ENCODE results near the gene UBE2A.

UBE2A gene

DNA sequence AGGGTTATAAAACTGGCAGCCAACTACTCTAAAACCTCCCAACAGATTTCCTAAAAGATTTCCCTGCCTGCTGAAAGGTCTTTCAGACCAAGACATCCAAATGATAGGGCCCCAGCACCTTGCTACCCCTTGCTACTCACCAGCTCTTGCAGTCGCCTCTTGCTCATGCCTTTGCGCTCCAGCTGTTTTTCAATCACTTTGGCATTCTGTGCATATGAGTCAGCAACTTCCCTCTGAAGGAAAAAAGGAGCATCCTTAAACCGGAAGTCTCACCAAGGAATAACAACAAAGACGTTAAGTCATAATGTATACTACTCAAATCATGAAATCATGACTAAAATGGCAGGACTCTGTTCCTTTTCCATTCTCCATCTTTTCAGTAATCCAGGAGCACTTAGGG is 33.2 kb upstream of the UBE2A start:
- H3K9me3 ChIP-seq (ENCODE audit: control insufficient read depth, low read length) = no peaks in the 10 kb centered on the region
- no peak overlapping the region for H2BK15ac ChIP-seq (ENCODE audit: low read depth, poor library complexity, severe bottlenecking)
- no peak overlapping the region for H2BK120ac ChIP-seq (ENCODE audit: low read depth, low read length)
- peak overlapping the region in 1 of 2 experiments; percentile 13 for H3K4me3 ChIP-seq (ENCODE audit: insufficient read depth in 1 of 2, low read depth in 1 of 2, low read length in 2 of 2)
- no peak overlapping the region for H2BK12ac ChIP-seq (ENCODE audit: low read length in 2 of 2)
- H3K79me1 ChIP-seq (replicated peaks; ENCODE audit: low read length, poor library complexity, severe bottlenecking) = no peaks in the 10 kb centered on the region
- no peaks in the 10 kb centered on the region for H3K27me3 ChIP-seq (ENCODE audit: control insufficient read depth in 1 of 2, insufficient read depth in 1 of 2, low read length in 2 of 2)
- H4K91ac ChIP-seq (ENCODE audit: low read length) = no peak overlapping the region
- no peaks in the 10 kb centered on the region for H3K4me1 ChIP-seq (ENCODE audit: control insufficient read depth, insufficient read depth, low read depth, low read length)
- H3K4me2 ChIP-seq (ENCODE audit: low read length, poor library complexity, severe bottlenecking) = no peak overlapping the region
- H4K8ac ChIP-seq (ENCODE audit: low read length) = no peak overlapping the region
- H3K14ac ChIP-seq (ENCODE audit: low read length in 2 of 2) = no peak overlapping the region
- H3K23ac ChIP-seq (ENCODE audit: low read length in 2 of 2) = no peak overlapping the region
- 30% methylated on average over 2 of the region's 4 CpGs for WGBS
- H2AK5ac ChIP-seq (ENCODE audit: low read length, severe bottlenecking) = no peak overlapping the region
- H2AFZ ChIP-seq (ENCODE audit: low read depth, low read length) = no peak overlapping the region
- peak overlapping the region; percentile 32 for H3K27ac ChIP-seq (ENCODE audit: low read length, poor library complexity, severe bottlenecking)
- peak overlapping the region; percentile 8 for H3K9ac ChIP-seq (ENCODE audit: low read length)
- H3K36me3 ChIP-seq (ENCODE audit: control insufficient read depth in 1 of 2, insufficient read depth in 2 of 2, low read depth in 1 of 2, low read length in 2 of 2) = peaks cover 0 to 13% of the 10 kb centered on the region in 2 experiments
- no peak overlapping the region for H3K4ac ChIP-seq (ENCODE audit: low read depth in 1 of 2, low read length in 2 of 2)
- no peak overlapping the region for H2BK5ac ChIP-seq (ENCODE audit: low read depth, low read length, poor library complexity, severe bottlenecking)
- peak; percentile 81 for DNase-seq
- H3K18ac ChIP-seq (ENCODE audit: low read depth in 1 of 2, low read length in 2 of 2) = no peak overlapping the region

DNA sequence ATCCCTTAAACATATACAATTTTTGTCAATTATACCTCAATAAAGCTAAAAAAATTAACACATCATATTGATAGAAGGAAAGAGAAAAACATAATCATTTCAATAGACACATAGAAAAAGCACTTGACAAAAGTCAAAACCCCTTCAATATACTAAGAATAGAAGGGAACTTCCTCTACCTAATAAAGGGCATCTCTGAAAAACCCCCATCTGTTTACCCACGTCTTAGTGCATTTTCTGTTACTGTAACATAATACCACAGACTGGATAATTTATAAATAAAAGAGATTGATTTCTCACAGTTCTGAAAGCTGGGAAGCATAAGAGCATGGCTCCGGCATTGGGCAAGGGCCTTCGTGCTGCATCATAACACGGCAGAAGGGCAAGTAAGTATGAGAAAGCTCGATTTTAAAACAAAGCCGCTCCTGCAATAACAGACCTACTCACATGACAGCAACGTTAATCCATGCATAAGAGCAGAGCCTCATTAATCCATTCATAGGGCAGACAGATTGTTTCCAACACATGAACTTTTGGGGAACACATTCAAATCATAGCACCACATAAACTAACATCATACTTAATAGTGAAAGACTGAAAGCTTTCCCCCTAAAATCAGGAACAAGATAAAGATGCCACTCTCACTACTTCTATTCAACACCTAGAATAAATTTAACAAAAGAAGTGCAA is 24.9 kb upstream of the UBE2A start:
- no peak overlapping the region for H4K8ac ChIP-seq (ENCODE audit: low read length)
- H3K9ac ChIP-seq (ENCODE audit: low read length) = no peak overlapping the region
- no peak overlapping the region for H3K18ac ChIP-seq (ENCODE audit: low read depth in 1 of 2, low read length in 2 of 2)
- H3K4ac ChIP-seq (ENCODE audit: low read depth in 1 of 2, low read length in 2 of 2) = no peak overlapping the region
- no peak overlapping the region for H2BK12ac ChIP-seq (ENCODE audit: low read length in 2 of 2)
- no peak overlapping the region for H3K14ac ChIP-seq (ENCODE audit: low read length in 2 of 2)
- no peak overlapping the region for H2BK15ac ChIP-seq (ENCODE audit: low read depth, poor library complexity, severe bottlenecking)
- no peaks in the 10 kb centered on the region for H3K36me3 ChIP-seq (ENCODE audit: control insufficient read depth in 1 of 2, insufficient read depth in 2 of 2, low read depth in 1 of 2, low read length in 2 of 2)
- peaks cover 4% of the 10 kb centered on the region for H3K79me1 ChIP-seq (replicated peaks; ENCODE audit: low read length, poor library complexity, severe bottlenecking)
- no peak overlapping the region for H4K91ac ChIP-seq (ENCODE audit: low read length)
- H3K4me1 ChIP-seq (ENCODE audit: control insufficient read depth, insufficient read depth, low read depth, low read length) = no peaks in the 10 kb centered on the region
- H2BK120ac ChIP-seq (ENCODE audit: low read depth, low read length) = no peak overlapping the region
- no peak overlapping the region for H2BK5ac ChIP-seq (ENCODE audit: low read depth, low read length, poor library complexity, severe bottlenecking)
- H3K27ac ChIP-seq (ENCODE audit: low read length, poor library complexity, severe bottlenecking) = no peak overlapping the region
- H3K27me3 ChIP-seq (ENCODE audit: control insufficient read depth in 1 of 2, insufficient read depth in 1 of 2, low read length in 2 of 2) = no peaks in the 10 kb centered on the region
- no peak overlapping the region for H3K4me2 ChIP-seq (ENCODE audit: low read length, poor library complexity, severe bottlenecking)
- H3K23ac ChIP-seq (ENCODE audit: low read length in 2 of 2) = no peak overlapping the region
- 77% methylated on average over 6 of the region's 7 CpGs for WGBS
- H2AK5ac ChIP-seq (ENCODE audit: low read length, severe bottlenecking) = no peak overlapping the region
- H2AFZ ChIP-seq (ENCODE audit: low read depth, low read length) = no peak overlapping the region
- H3K9me3 ChIP-seq (ENCODE audit: control insufficient read depth, low read length) = no peaks in the 10 kb centered on the region
- no peak overlapping the region for H3K4me3 ChIP-seq (ENCODE audit: insufficient read depth in 1 of 2, low read depth in 1 of 2, low read length in 2 of 2)
- DNase-seq = no peak

DNA sequence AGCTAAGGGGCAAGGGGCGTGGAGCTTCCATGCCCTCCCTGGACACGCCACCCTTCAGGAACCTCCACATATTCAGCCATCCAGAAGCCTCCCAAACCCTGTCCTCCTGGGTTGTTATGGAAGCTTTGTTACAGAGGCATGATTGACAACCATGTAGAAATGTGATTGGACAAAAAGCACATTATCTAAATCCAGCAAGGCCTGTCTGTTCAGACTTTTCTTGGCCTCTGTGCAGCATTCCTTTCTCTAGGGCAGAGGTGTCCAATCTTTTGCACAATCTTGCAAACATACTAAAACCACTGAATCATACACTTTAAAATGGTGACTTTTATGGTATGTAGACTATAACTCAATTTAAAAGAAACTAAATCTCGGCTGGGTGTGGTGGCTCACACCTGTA is 21.9 kb upstream of the UBE2A start:
- H3K27ac ChIP-seq (ENCODE audit: low read length, poor library complexity, severe bottlenecking) = no peak overlapping the region
- H3K4ac ChIP-seq (ENCODE audit: low read depth in 1 of 2, low read length in 2 of 2) = no peak overlapping the region
- H3K4me3 ChIP-seq (ENCODE audit: insufficient read depth in 1 of 2, low read depth in 1 of 2, low read length in 2 of 2) = no peak overlapping the region
- no peaks in the 10 kb centered on the region for H3K9me3 ChIP-seq (ENCODE audit: control insufficient read depth, low read length)
- no peak overlapping the region for H3K23ac ChIP-seq (ENCODE audit: low read length in 2 of 2)
- H2AFZ ChIP-seq (ENCODE audit: low read depth, low read length) = no peak overlapping the region
- no peak overlapping the region for H2BK5ac ChIP-seq (ENCODE audit: low read depth, low read length, poor library complexity, severe bottlenecking)
- 100% methylated on average over 1 of the region's 3 CpGs for WGBS
- H3K27me3 ChIP-seq (ENCODE audit: control insufficient read depth in 1 of 2, insufficient read depth in 1 of 2, low read length in 2 of 2) = no peaks in the 10 kb centered on the region
- peaks cover 0 to 9% of the 10 kb centered on the region in 2 experiments for H3K36me3 ChIP-seq (ENCODE audit: control insufficient read depth in 1 of 2, insufficient read depth in 2 of 2, low read depth in 1 of 2, low read length in 2 of 2)
- H2BK15ac ChIP-seq (ENCODE audit: low read depth, poor library complexity, severe bottlenecking) = no peak overlapping the region
- H4K91ac ChIP-seq (ENCODE audit: low read length) = no peak overlapping the region
- no peak overlapping the region for H3K4me2 ChIP-seq (ENCODE audit: low read length, poor library complexity, severe bottlenecking)
- no peaks in the 10 kb centered on the region for H3K4me1 ChIP-seq (ENCODE audit: control insufficient read depth, insufficient read depth, low read depth, low read length)
- H3K79me1 ChIP-seq (replicated peaks; ENCODE audit: low read length, poor library complexity, severe bottlenecking) = peaks cover 4% of the 10 kb centered on the region
- no peak overlapping the region for H3K14ac ChIP-seq (ENCODE audit: low read length in 2 of 2)
- H2BK120ac ChIP-seq (ENCODE audit: low read depth, low read length) = no peak overlapping the region
- no peak for DNase-seq
- H3K18ac ChIP-seq (ENCODE audit: low read depth in 1 of 2, low read length in 2 of 2) = no peak overlapping the region
- no peak overlapping the region for H3K9ac ChIP-seq (ENCODE audit: low read length)
- no peak overlapping the region for H2BK12ac ChIP-seq (ENCODE audit: low read length in 2 of 2)
- no peak overlapping the region for H2AK5ac ChIP-seq (ENCODE audit: low read length, severe bottlenecking)
- no peak overlapping the region for H4K8ac ChIP-seq (ENCODE audit: low read length)

DNA sequence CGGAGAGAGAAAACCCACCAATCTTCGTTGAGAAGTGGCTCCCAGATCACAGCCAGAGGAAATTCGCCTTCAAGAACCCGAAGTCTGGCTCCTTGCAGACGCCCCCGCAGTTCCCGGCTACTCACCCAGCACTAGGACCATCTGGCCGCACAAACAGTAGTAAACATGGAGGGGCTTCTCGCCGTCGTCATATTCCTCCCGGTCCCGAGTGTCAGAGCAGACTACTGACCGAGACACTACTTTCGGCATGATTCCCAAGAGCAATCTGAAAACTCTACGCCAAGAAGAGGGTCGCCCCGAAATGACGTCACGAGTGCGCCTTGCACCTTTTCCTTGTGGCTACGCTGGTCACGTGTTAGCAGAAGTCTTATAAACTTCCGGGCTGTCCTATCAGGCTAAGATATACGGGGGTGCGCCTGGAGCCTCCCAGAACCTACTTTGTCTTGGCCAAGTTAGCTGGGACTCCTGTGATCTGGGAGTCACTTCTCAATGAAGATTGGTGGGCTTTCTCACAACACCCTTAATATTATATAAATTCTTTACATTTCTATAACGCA is 9.2 kb upstream of the UBE2A start, which contains the start of gene STEEP1:
Gene STEEP1 (minus strand): TSS at position 303 of the 557 bp plus-strand sequence. CDS start 54 bp downstream, at position 249.
- DNase-seq = peak; percentile 94
- H2BK120ac ChIP-seq (ENCODE audit: low read depth, low read length) = no peak within 1 kb of the TSS

More for the DNA sequence above, 9.2 kb upstream of the UBE2A start, which contains the start of gene STEEP1:
- no peak within 1 kb of the TSS for H3K4ac ChIP-seq (ENCODE audit: low read depth in 1 of 2, low read length in 2 of 2)
- no peak within 1 kb of the TSS for H3K27ac ChIP-seq (ENCODE audit: low read length, poor library complexity, severe bottlenecking)
- peak within 1 kb of the TSS; percentile 61 to 85 for H3K4me3 ChIP-seq (ENCODE audit: insufficient read depth in 1 of 2, low read depth in 1 of 2, low read length in 2 of 2)
- no peak within 1 kb of the TSS for H3K18ac ChIP-seq (ENCODE audit: low read depth in 1 of 2, low read length in 2 of 2)
- no peak within 1 kb of the TSS for H2AFZ ChIP-seq (ENCODE audit: low read depth, low read length)
- no peak within 1 kb of the TSS for H3K23ac ChIP-seq (ENCODE audit: low read length in 2 of 2)
- peaks cover 2% of the 10 kb centered on the region for H3K79me1 ChIP-seq (replicated peaks; ENCODE audit: low read length, poor library complexity, severe bottlenecking)
- H3K27me3 ChIP-seq (ENCODE audit: control insufficient read depth in 1 of 2, insufficient read depth in 1 of 2, low read length in 2 of 2) = no peaks in the 10 kb centered on the region
- peak within 1 kb of the TSS; percentile 66 for H3K4me2 ChIP-seq (ENCODE audit: low read length, poor library complexity, severe bottlenecking)
- peaks cover 0 to 6% of the 10 kb centered on the region in 2 experiments for H3K36me3 ChIP-seq (ENCODE audit: control insufficient read depth in 1 of 2, insufficient read depth in 2 of 2, low read depth in 1 of 2, low read length in 2 of 2)
- WGBS = under 1% methylated on average over 26 of the region's 27 CpGs
- H2BK12ac ChIP-seq (ENCODE audit: low read length in 2 of 2) = no peak within 1 kb of the TSS
- H2BK5ac ChIP-seq (ENCODE audit: low read depth, low read length, poor library complexity, severe bottlenecking) = no peak within 1 kb of the TSS
- H4K91ac ChIP-seq (ENCODE audit: low read length) = no peak within 1 kb of the TSS
- no peak within 1 kb of the TSS for H2AK5ac ChIP-seq (ENCODE audit: low read length, severe bottlenecking)
- no peak within 1 kb of the TSS for H3K14ac ChIP-seq (ENCODE audit: low read length in 2 of 2)
- no peak within 1 kb of the TSS for H2BK15ac ChIP-seq (ENCODE audit: low read depth, poor library complexity, severe bottlenecking)
- no peak within 1 kb of the TSS for H4K8ac ChIP-seq (ENCODE audit: low read length)
- no peaks in the 10 kb centered on the region for H3K4me1 ChIP-seq (ENCODE audit: control insufficient read depth, insufficient read depth, low read depth, low read length)
- peak within 1 kb of the TSS; percentile 94 for H3K9ac ChIP-seq (ENCODE audit: low read length)
- H3K9me3 ChIP-seq (ENCODE audit: control insufficient read depth, low read length) = no peaks in the 10 kb centered on the region
